GM18867 (cell line): Measurements from ENCODE around the gene SVIL.
A peak's percentile ranks its signal among the peaks of the same experiment; 100 is the strongest.

Experiments
- ATAC-seq: cut with Tn5 transposase; IDR thresholded peaks from one replicate; pipeline ENCODE4 v1.9.1; 2021; ENCODE audit warnings: mild to moderate bottlenecking, moderate library complexity; ENCODE audit not compliant: unreplicated experiment

SVIL gene

GRCh38 chr10:29650552-29650944 is 15.8 kb upstream of the SVIL start:
- ATAC-seq, result no peak

DNA sequence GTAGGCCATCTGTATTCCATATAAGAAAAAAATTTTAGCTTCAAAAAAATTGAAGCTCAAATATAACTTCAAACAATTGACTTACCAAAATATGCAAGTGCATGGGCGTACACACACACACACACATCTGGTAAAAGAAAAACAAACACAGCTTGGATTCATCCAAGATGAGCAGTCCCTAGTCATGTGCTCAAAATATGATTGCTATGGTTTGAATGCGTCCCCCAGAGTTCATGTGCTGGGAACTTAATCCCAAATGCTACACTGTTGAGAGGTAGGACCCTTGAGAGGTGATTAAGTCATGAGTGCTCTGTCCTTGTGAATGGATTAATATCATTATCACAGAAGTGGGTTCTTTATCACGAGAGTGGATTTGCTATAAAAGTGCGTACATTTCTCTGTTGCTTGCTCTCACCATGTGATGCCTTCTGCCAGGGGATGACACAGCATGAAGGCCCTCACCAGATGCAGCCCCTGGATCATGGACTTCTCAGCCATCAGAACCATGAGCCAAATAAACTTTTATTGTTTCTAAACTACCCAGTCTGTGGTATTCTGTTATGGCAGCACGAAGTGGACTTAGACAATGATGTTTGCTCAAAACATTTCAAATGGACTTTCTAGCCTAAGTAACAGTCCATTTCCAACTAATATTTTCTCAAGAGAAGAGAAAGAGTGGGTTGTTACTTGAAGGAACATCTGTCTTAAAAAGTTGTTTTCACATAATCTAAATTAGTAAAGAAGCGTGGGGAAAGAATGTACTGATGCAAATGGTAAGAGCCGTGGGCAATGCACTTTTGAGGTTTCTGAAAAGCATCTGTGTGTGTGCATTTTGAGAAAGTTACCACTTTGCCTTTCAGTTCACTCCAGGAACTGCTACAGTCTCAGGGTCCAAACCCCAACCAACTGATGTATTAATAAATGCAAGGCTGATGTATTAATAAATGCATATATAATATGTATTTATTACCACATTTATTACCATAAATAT is 15.1 kb upstream of the SVIL start:
- ATAC-seq, result peak; percentile 56

GRCh38 chr10:29648983-29649268 is 14.2 kb upstream of the SVIL start:
- ATAC-seq, result no peak

DNA sequence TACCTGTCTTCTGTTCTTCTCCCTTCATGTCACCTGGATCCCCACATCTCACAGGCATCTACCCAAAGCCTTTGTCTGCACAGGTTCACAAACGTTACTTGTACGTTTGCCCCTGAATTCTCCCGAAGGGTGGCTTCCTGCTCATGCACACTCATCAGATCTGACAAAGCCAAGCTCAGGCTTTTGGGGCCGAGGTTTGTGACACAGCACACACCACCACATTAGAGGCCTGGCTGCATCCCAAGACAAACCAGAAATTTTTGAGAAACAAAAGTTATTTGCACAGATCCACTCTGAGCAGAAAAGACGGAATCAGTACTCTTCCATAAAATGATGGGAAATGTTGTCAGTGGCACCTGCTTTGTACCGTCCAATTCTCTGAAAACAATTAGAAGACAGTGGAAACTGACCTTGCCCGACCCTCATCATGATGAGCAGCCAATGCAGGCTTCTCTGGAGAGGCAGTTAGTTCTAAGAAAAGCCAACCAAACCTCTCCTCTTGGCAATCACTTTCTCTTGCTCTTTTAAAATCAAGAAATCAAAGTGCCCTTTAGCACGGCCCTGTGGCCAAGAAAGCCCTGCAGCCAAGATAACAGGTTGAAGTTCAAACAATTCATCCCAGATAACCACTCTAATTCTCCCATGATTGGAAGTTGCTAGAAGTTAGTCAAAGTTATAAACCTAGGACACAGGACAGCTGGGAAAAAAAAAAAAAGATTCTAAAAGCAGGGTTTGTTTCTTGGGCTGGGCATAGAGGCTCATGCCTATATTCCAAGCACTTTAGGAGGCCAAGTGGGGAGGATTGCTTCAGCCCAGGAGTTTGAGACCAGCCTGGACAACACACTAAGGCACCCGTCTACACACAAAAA is 13.6 kb upstream of the SVIL start:
- no peak for ATAC-seq

DNA sequence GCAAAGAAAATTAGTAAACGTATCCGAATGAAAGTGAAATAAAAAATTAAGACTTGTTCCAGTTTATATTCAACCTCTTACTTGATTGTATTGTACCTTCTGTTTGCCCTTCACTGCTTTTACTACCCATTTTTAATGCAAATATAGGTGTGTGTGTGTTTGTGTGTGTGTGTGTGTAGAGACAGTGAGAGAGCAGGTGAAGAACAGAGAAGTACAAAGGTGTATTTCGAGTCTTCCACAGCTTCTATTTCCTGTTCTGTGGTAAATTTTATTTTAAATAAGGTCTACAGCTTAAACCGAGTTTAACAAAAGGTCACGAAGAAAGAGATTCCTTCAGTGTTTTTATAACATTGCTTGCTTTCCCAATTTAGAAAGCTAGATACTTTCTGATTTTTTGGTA is 12.7 kb upstream of the SVIL start:
- ATAC-seq, result peak; percentile 60

DNA sequence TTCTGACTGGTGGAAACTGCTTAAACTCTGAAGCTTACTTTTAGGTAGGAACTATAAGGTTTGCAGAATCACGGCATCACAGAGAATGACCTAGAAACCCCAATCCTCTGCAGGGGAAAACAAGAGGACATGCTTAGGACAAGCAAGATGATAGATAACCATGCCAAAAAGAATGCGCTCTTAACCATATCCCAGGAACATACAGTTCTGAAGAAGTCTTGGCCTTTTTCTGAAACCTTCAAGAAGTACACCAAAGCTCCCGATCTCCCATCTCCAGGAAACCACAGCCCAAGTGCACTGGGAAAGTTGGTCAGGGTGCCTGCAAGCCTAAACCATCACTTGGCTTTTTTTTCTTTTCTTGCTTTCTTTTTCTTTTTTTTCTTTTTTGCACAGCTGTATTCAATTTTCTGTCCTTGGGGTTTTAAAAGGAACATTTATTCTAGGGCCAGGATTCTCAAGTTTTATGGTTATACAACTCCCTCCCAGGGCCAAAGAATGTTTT is 12.2 kb upstream of the SVIL start:
- ATAC-seq, result no peak

DNA sequence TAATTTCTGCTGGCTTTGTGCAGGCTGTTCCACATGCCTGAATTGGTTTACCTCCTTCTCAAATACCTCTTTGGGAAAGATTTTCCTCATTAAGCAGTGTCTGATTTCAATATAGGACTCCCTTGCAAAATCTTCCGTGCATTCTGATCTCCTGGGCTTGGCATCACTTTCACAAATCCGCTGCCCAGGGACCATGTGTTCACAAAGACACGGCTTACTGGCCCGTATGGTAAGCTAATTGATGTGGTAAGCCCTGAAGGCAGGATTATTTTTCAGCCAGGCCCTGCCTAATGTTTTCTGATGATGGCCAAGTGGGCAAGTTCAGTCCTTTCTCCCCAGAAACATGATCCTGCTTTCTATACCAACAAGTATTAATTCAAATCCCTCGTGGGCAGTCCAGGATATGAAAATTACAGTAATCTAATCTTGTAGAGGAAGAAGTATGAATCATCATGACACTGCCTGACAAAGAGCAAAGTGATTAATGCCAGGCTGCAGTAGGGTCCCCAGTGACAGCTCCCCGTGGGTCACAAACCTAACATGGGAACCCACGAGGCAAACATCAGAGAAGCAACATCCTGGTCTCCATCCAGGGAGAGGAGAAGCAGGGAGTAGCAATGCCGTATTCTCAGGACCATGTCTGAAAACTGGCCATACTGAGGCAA is 11.6 kb upstream of the SVIL start:
- ATAC-seq, result no peak

- ATAC-seq, result no peak
Measured at GRCh38 chr10:29643771-29644501, 9.2 kb upstream of the SVIL start.

GRCh38 chr10:29642990-29643389 is 8.2 kb upstream of the SVIL start:
- ATAC-seq, result no peak

DNA sequence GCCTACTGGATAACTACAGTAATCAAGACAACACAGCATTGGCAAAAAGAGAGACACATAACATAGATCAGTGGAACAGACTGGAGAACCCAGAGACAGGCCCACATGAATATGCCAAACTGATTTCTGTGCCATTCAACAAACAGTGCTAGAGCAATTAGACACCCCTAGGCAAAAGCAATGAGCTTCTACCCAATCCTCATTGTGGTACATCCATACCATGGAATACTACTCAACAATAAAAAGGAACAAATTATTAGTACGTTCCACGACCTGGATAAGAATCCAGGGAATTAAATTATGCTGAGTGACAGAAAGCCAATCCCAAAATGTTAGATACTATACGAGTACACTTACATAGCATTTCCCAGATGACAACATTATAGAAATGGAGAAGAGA is 2.8 kb upstream of the SVIL start:
- ATAC-seq, result no peak

- no peak for ATAC-seq
Measured at GRCh38 chr10:29636178-29636577, 1.4 kb upstream of the SVIL start.

GRCh38 chr10:29635711-29636144 is 957 bp upstream of the SVIL start:
- ATAC-seq, result no peak

DNA sequence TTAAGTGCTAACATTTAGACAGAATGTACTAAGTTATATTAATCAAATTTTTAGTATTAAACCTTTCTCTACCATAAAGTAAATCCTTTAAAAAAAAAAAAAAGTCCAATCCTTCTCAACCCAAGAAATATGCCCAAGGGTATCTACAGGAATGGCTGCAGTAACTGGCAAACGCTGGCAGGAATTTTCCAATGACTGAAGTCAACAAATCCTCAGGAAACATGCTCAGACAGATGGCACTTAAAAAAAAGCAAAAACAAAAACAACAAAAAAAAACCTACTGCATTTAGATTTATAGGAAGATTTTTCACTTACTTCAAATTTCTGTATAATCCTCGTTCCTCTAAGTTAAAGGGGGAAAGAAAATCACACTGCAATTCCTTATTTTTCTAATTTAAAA is 666 bp downstream of the SVIL start:
- ATAC-seq, result no peak

DNA sequence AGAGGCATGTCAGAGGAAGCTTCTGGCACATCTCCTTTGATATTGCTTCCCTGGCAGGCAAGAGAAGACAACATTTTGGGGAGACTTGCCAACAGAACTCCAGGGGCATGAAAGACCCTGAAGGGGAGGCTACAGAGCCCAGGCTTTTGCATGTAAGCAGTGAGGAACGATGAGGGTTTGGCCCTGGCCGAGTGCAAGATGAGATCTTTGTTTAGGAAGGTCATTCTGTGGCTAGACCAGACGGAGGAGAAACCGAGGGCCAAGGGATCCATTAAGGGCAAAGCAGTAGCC is 3.8 kb downstream of the SVIL start:
- ATAC-seq, result no peak

- ATAC-seq, result no peak
Measured at GRCh38 chr10:29630205-29631048, 4.3 kb downstream of the SVIL start.

DNA sequence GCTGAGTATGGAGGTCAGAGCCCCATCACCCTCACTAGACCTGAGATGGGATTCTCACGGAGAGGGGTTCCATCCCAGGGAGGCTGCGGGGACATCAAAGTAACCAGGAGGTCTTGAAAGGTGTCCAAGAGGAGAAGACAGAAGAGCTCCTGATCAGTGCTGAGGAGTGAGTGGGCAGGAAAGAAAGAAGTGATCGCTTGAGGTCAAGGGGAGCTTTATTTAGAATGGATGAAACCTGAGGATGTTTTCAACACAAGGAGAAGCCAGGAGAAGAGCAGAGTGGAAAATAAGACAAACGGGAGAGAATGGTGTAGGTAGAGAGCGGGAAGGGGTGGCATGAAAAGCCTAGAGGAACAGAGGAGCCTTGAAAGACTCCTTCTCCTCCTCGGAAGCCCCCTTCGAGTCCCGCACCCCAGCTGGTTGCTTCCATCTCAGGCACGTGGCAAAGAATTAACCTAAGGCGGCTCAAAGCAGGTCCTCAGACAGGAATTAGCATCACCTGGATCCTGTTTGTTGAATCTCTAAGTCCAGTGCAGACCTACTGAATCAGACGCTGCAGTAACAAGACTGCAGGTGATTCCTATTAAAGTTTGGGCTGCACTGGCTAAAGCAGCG is 5.8 kb downstream of the SVIL start:
- ATAC-seq, result no peak

DNA sequence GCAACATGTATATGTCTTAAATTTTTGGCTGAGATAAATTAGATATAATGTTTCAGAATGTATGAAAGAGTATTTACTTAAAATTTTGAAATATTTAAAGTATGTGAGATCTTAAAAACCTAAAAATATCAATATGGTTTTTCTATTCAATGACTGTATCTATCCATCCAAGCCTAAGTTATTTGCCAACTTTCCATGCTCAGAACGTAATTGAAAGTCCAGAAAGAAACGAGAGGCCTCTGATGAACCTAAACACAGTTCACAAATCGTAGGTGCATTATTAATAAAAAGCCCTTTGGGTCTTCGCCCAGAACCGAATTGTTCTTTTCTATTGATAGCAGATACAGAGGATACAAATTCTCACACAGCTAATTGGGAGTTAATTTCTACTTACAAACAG is 6.5 kb downstream of the SVIL start:
- no peak for ATAC-seq

- no peak for ATAC-seq
Measured at GRCh38 chr10:29627201-29628132, 7.3 kb downstream of the SVIL start.
